Lower lobe of right lung (tissue), 2 donors: ENCODE data around the gene DLGAP4. TPM values are rescaled to one million over a fixed set of nuclear protein-coding genes. Genes with fewer than 3 reads are reported as not detected.

ENCODE experiments used
- ATAC-seq, 2 donors: fragments of 200-7000 bp; cut with Tn5 transposase; one replicate each; pipeline ENCODE4 v1.9.1; 2020 to 2022; ENCODE audit warnings: mild to moderate bottlenecking in 2 of 2, moderate library complexity in 2 of 2
- DNase-seq: peaks from one replicate; pipeline ENCODE4 v3.0.0-alpha.2; 2020
- H3K27ac ChIP-seq: fragments of 200-600 bp; one replicate; pipeline ENCODE4 v1.8.0; 2022
- H3K27me3 ChIP-seq: fragments of 200-600 bp; one replicate; pipeline ENCODE4 v1.8.0; 2022; ENCODE audit warnings: low read depth
- H3K36me3 ChIP-seq: fragments of 200-600 bp; one replicate; pipeline ENCODE4 v1.8.0; 2022; ENCODE audit warnings: mild to moderate bottlenecking
- H3K4me1 ChIP-seq: fragments of 200-600 bp; one replicate; pipeline ENCODE4 v1.8.0; 2022
- H3K4me3 ChIP-seq: fragments of 200-600 bp; one replicate; pipeline ENCODE4 v1.8.0; 2022; ENCODE audit warnings: mild to moderate bottlenecking
- H3K9me3 ChIP-seq: fragments of 200-600 bp; one replicate; pipeline ENCODE4 v1.8.0; 2022
- intact Hi-C: fragments of 100-400 bp; cut with DNase I; formaldehyde crosslinking; loops from one replicate; pipeline ENCODE4 v1.11.0; 2022
- total RNA-seq: library from RNA; stranded (reverse); fragmentation: NEBNext Ultra II Directional; extraction: Animal tissue kit (Norgen Biotek cat#: 25700); gene quantifications from one replicate; pipeline ENCODE4 v1.2.1, GENCODE V29; 2021
- TF ChIP-seq, protein P1 (sequence below): fragments of 200-600 bp; IDR thresholded peaks from one replicate; pipeline ENCODE4 v1.8.0; 2022; ENCODE audit warnings: antibody characterized with exemption, mild to moderate bottlenecking
- donor health status: DM: no; HTN: yes; CAD: no; lungs with severe emphysema.

Gene DLGAP4
- total RNA-seq, 1 donor from 2014 or later: 59.3 TPM

DNA sequence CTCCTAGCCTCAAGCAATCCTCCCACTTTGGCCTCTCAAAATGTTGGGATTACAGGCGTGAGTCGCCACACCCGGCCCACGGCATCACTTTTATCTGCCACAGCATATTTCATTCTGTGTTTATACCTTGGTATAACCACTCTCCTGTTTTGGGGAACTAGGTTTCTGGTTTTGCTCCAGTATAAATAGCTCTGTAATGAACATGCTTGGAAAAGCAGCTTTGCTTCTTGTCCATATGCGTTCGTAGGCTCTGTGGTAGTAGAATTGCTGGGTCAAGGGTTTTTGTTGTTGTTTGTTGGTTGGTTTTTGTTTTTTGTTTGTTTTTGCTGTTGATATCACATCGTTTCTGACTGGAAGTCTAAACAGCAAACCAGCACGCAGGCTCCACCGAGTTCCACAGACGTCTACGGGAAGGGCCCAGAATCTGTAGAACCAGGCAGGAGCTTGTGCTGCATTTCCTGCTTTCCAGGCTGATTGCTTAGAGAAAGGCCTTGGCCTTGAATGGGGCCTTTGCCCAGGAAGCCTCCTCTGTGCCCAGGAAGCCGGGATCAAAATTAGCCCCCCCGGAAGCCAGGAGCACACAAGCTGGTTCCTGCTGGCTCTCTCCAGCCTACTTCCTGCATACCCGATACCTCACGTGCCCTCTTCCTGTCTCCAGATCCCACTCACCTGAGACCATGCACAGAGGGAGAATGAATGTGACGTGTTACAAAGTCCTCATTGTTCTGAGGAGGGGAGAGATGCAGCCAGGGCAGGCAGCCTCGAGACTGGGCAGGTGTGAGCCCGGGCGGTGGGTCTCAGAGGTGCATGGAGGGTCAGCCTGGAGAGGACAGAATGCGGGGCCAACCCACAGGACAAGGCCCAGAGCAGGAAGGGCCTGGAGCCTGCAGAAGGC is 35.1 kb upstream of the DLGAP4 start:
- no peaks in the 10 kb centered on the region for H3K9me3 ChIP-seq
- DNase-seq (no peak), ATAC-seq (no peak)
- TF ChIP-seq, protein P1, sequence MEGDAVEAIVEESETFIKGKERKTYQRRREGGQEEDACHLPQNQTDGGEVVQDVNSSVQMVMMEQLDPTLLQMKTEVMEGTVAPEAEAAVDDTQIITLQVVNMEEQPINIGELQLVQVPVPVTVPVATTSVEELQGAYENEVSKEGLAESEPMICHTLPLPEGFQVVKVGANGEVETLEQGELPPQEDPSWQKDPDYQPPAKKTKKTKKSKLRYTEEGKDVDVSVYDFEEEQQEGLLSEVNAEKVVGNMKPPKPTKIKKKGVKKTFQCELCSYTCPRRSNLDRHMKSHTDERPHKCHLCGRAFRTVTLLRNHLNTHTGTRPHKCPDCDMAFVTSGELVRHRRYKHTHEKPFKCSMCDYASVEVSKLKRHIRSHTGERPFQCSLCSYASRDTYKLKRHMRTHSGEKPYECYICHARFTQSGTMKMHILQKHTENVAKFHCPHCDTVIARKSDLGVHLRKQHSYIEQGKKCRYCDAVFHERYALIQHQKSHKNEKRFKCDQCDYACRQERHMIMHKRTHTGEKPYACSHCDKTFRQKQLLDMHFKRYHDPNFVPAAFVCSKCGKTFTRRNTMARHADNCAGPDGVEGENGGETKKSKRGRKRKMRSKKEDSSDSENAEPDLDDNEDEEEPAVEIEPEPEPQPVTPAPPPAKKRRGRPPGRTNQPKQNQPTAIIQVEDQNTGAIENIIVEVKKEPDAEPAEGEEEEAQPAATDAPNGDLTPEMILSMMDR: no peak
- intact Hi-C loops: no loop called here
- H3K4me3 ChIP-seq: no peak overlapping the region
- H3K36me3 ChIP-seq: no peaks in the 10 kb centered on the region
- no peaks in the 10 kb centered on the region for H3K4me1 ChIP-seq
- no peak overlapping the region for H3K27ac ChIP-seq
- H3K27me3 ChIP-seq: peaks cover 25% of the 10 kb centered on the region

DNA sequence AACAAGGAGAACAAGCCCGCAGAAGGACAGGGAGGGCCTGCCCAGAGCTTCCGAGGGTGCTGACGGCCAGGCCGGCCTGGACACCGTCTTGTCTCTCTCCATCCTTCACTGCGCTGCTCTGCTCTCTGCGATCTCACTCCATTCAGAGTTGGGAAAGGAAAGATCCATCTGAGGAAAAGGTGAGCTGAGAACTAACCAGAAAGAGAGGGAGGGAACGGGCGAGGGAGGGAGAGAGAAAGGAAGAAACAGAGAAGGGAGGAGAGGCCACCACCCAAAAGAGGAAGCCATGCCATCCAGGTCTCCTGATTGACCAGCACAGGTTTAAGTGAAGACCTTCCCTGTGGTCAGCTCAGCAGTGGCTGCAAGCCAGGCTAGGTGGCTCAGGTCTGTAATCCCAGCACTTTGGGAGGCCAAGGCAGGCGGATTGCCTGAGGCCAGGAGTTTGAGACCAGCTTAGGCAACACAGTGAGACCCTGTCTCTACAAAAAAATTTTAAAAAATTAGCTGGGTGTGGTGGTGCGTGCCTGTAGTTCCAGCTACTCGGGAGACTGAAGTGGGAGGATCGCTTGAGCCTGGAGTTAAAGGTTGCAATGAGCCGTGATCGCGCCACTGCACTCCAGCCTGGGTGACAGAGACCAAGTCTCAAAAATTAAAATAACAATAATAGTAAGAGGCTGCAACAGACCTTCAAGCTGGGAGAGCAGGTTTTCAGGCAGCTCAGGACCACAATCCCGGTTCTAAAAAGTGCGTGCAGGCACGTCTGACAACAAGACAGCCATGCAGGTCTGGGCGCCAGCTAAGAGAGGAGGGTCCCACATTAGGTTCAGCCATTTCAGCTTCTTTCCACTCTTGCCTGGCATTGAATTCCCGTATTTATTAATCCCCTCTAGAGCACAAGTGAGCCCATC is 34.2 kb upstream of the DLGAP4 start:
- TF ChIP-seq, protein P1: no peak
- Histone ChIP-seq H3K27me3 (peaks cover 25% of the 10 kb centered on the region), H3K4me3 (no peak overlapping the region), H3K36me3 (no peaks in the 10 kb centered on the region), H3K27ac (no peak overlapping the region), H3K4me1 (no peaks in the 10 kb centered on the region), H3K9me3 (no peaks in the 10 kb centered on the region)
- intact Hi-C loops: no loop called here
- DNase-seq (no peak), ATAC-seq (no peak)

DNA sequence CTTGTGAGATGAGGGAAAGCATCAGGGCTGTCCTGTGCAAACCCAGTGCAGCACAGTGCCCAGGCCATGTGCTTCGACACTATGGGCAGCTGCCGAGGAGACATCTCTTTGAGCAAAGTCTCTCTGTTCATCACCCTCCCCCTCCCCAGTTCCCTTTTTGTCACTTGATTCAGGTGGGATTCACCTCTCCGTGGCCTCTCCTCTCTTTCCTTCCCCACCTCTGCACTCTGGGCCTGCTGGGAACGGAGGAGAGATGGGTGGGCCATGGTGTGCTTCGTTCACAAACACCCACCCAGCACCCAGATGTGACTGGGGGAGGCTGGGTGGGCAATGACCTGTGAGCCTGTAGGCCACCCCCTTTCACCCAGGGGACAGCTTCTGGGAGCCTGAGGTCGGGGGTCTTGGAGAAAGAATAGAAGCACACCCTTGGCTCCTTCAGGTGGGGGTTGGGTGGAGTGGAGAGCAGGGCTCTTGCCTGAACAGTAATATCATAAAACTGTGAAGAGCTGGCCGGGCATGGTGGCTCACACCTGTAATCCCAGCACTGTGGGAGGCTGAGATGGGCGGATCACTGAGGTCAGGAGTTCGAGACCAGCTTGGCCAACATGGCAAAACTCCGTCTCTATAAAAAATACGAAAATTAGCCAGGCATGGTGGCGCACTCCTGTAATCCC is 33.5 kb upstream of the DLGAP4 start:
- DNase-seq: no peak
- Histone ChIP-seq H3K27me3 (peaks cover 25% of the 10 kb centered on the region), H3K9me3 (no peaks in the 10 kb centered on the region), H3K4me1 (no peaks in the 10 kb centered on the region), H3K36me3 (no peaks in the 10 kb centered on the region), H3K27ac (no peak overlapping the region), H3K4me3 (no peak overlapping the region)
- TF ChIP-seq, protein P1: no peak
- ATAC-seq: no peak
- intact Hi-C loops: no loop called here

DNA sequence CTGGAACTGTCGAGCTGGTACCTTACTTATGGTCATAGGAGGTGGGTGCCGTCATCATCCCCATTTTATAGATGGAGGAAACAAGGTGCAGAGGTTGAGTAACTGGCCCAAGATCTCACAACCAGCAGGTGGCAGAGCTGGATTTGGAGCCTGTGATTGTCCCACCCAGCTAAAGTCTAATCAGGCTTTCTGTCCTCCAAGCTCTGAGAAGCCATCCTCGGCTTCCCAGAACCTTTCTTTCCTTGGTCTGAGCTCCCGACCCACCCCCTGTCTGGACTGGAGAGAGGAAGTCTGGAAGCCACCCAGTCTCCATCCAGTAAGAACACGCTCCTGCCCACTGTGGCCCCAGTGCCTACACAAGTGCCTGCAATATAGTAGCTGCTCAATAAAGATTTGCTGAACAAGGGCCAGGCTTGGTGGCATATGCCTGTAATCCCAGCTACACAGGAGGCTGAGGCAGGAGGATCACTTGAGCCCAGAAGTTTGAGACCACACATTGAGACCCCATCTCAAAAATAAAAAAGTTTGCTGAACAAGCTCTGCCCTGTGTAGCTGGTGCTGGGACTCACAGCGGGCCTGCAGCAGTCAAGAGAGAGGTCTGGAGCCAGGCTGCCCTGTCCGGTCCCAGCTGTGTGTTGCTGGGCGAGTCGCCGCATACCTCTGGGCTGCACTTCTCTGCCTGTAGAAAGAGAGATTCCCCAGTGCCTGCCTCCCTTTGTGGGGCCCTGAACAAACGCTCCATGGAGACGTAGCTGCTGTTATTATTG is 32.5 kb upstream of the DLGAP4 start:
- TF ChIP-seq, protein P1: no peak
- Histone ChIP-seq H3K4me3 (no peak overlapping the region), H3K27me3 (peaks cover 25% of the 10 kb centered on the region), H3K9me3 (no peaks in the 10 kb centered on the region), H3K4me1 (no peaks in the 10 kb centered on the region), H3K27ac (no peak overlapping the region), H3K36me3 (no peaks in the 10 kb centered on the region)
- ATAC-seq (no peak), DNase-seq (no peak)
- intact Hi-C loops: no loop called here
